HTERT RPE-1 (cell line): ENCODE results near the gene SRPRB.

Experiments
- in situ Hi-C: fragments of 300-500 bp; cut with MboI; formaldehyde crosslinking; loops from 4 replicates; pipeline ENCODE4 v1.14.3; 2020; ENCODE audit warnings: low sequenced_read_pairs

Gene SRPRB

GRCh38 chr3:133805702-133806475 is at the start of gene SRPRB:
Gene SRPRB (plus strand): TSS chr3:133805815. CDS start chr3:133805849, 34 bp downstream.
- in situ Hi-C loops: no loop called here

GRCh38 chr3:133756716-133757694 is 48.6 kb upstream of the SRPRB start:
- in situ Hi-C loops: no loop called here

GRCh38 chr3:133757701-133758567 is 47.7 kb upstream of the SRPRB start:
- in situ Hi-C loops: no loop called here

- in situ Hi-C loops: no loop called here
These were observed 47.1 kb upstream of the SRPRB start for GRCh38 chr3:133758568-133758928.

GRCh38 chr3:133758964-133759739 is 46.5 kb upstream of the SRPRB start:
- in situ Hi-C loops: no loop called here

GRCh38 chr3:133759740-133760305 is 45.8 kb upstream of the SRPRB start:
- in situ Hi-C loops: no loop called here

GRCh38 chr3:133760916-133761315 is 44.7 kb upstream of the SRPRB start:
- in situ Hi-C loops: no loop called here

- in situ Hi-C loops: no loop called here
These were observed 43.8 kb upstream of the SRPRB start for GRCh38 chr3:133761605-133762484.

GRCh38 chr3:133762539-133762938 is 43.1 kb upstream of the SRPRB start:
- in situ Hi-C loops: no loop called here

GRCh38 chr3:133763797-133764683 is 41.6 kb upstream of the SRPRB start:
- in situ Hi-C loops: no loop called here

GRCh38 chr3:133765256-133765655 is 40.4 kb upstream of the SRPRB start:
- in situ Hi-C loops: no loop called here

- in situ Hi-C loops: no loop called here
These were observed 38.0 kb upstream of the SRPRB start for GRCh38 chr3:133767607-133768006.

- in situ Hi-C loops: no loop called here
These were observed 36.1 kb upstream of the SRPRB start for GRCh38 chr3:133769536-133769935.

- in situ Hi-C loops: no loop called here
These were observed 31.9 kb upstream of the SRPRB start for GRCh38 chr3:133773732-133774131.

- in situ Hi-C loops: no loop called here
These were observed 30.3 kb upstream of the SRPRB start for GRCh38 chr3:133775309-133775708.

GRCh38 chr3:133775835-133776234 is 29.8 kb upstream of the SRPRB start:
- in situ Hi-C loops: no loop called here

GRCh38 chr3:133776794-133777438 is 28.7 kb upstream of the SRPRB start:
- in situ Hi-C loops: no loop called here
